Nucleus accumbens (tissue), 56 donors: ENCODE data around the gene SH3BP4.

Experiments used
- DNase-seq, 56 donors: peaks; one replicate each; lab custom pipeline; 2025; lab: John Stamatoyannopoulos, UW

The SH3BP4 gene, protein sequence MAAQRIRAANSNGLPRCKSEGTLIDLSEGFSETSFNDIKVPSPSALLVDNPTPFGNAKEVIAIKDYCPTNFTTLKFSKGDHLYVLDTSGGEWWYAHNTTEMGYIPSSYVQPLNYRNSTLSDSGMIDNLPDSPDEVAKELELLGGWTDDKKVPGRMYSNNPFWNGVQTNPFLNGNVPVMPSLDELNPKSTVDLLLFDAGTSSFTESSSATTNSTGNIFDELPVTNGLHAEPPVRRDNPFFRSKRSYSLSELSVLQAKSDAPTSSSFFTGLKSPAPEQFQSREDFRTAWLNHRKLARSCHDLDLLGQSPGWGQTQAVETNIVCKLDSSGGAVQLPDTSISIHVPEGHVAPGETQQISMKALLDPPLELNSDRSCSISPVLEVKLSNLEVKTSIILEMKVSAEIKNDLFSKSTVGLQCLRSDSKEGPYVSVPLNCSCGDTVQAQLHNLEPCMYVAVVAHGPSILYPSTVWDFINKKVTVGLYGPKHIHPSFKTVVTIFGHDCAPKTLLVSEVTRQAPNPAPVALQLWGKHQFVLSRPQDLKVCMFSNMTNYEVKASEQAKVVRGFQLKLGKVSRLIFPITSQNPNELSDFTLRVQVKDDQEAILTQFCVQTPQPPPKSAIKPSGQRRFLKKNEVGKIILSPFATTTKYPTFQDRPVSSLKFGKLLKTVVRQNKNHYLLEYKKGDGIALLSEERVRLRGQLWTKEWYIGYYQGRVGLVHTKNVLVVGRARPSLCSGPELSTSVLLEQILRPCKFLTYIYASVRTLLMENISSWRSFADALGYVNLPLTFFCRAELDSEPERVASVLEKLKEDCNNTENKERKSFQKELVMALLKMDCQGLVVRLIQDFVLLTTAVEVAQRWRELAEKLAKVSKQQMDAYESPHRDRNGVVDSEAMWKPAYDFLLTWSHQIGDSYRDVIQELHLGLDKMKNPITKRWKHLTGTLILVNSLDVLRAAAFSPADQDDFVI

DNA sequence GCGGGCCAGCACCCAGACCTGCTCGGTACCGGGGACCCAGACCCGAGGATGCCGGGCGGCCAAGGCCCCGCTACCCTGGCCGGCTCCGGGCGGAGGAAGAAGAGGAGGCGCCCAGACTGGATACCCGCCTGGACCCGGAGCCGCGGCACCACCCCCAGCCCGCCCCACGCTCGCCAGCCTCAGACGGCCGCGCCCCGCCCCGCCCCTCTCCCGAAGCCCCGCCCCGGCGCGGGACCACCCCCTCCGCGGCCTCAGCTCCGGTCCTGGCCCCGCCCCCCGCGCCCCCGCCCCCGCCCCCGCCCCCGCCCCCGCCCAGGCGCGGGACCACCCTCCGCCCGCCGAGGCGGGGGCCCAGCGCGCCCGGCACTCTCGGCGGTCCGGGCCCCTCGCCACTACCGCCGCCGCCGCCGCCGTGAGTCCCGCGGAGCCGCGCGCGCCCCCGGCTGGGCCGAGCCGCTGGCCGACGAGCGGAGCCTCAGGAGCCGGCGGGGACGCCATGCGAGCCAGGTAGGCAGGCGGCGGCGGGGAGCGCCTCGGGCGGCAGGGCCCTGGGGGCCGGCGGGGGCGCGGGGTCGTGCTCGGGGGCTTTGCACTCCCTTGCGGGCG is at the start of gene SH3BP4:
Gene SH3BP4, plus strand, starts transcription at position 354 of the 606 bp plus-strand sequence. CDS start 82,986 bp downstream, outside the sequence.
- peak in 53 of 56 donors; percentile 15 to 91 (median 77) for DNase-seq

DNA sequence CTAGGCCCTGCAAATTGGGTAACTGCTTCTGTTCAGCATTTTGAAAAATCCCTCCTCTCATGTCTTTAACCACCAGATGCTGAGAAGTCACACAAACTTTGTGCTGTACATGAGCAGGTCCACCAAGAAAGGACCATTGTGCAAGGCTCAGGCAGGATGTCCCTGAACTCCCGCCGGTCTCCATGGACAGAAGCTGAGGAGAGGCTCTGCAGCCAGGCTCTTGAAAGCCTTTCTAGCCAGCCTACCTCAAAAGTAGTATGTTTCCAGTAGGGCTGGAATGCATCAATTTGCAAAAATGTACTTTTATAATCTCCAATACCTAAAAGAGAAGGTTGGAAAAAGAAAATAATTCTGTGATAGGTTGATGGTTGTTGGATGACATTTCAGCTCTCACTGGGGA is 47.0 kb upstream of the SH3BP4 start:
- no peak for DNase-seq

GRCh38 chr2:234905547-234906265 is 46.1 kb upstream of the SH3BP4 start:
- peak in 1 of 56 donors; percentile 4 for DNase-seq

- no peak for DNase-seq
Observed at GRCh38 chr2:234910186-234910679, 41.6 kb upstream of the SH3BP4 start.

- peak in 2 of 56 donors; percentile 15 to 66 for DNase-seq
Observed at GRCh38 chr2:234911271-234911670, 40.5 kb upstream of the SH3BP4 start.

- no peak for DNase-seq
Observed at GRCh38 chr2:234912437-234912836, 39.4 kb upstream of the SH3BP4 start.

GRCh38 chr2:234913208-234913626 is 38.6 kb upstream of the SH3BP4 start:
- peak in 2 of 56 donors; percentile 16 for DNase-seq

DNA sequence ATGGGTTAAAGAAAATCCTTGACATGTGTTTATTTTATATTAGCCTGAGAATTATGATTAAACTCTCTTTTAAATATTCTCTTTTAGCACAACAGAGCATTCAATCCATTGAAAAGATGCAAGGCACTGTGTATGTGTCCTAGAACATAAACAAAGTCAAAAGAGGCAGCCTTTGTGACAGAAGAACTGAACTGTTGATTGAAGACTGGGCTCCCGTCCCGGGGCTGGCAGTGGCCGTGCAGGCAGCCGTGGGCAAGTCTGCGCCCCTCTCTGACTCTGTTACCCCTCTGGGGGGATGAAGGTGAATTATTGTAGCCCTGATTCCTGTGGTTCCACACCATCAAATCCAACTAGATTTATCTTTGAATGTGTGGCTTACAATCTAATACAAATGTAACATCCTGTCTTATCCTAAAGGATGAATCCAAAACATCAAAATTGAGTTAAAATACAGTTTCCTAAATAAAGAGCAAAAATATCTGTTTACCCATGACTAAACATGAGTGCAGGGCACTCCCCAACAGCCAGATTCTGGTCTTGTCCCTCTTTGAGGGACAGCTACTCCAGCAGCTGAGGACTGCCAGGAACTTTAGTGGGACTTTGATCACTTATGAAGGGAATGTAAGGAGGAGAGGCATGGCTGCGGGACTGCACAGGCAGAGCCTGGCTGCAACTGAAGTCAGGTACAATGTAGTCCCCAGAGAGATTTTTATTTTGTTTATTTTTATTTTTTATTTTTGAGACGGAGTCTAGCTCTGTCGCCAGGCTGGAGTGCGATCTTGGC is 37.3 kb upstream of the SH3BP4 start:
- peak in 46 of 56 donors; percentile 5 to 84 (median 46) for DNase-seq

DNA sequence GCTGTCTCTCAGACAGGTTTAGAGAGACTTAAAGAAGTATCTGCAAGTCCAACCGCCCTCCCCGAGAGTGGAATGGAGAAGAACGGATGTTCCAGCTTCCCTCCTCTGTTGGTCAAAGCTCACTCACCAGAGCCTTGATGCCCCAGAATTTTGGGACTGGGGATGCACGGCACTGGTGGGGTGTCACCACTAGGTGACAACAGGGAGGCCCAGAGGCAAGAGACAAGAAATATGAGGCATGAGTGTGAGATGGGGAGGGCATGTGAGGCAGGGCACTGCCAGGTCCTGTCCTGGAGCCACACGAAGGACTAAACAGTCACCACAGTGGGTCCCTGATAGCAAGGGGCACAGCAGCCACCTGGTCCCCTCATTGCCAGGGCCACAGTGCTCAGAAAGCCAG is 35.1 kb upstream of the SH3BP4 start:
- DNase-seq: peak in 1 of 56 donors; percentile 23

- peak in 1 of 56 donors; percentile 7 for DNase-seq
Observed at GRCh38 chr2:234917211-234917975, 34.4 kb upstream of the SH3BP4 start.

DNA sequence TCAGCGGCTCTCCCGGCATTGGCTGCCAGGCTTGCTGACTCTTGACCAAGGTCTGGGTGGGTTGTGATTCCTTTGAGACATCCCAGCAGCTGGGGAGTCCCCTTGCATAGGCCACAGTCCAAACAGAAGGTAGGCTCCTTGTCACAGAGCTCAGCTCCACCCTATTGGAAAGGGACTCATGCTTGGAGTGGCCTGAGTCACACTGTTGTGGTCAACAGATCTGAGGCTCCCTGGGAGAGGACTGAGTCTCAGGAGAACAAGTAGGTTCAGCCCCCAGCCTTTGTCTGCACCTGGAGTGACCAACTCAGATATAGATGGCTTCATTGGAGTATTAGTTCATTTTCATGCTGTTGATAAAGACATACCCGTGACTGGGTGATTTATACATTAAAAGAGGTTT is 32.1 kb upstream of the SH3BP4 start:
- no peak for DNase-seq

- DNase-seq: no peak
Observed at GRCh38 chr2:234920836-234921235, 31.0 kb upstream of the SH3BP4 start.

- DNase-seq: no peak
Observed at GRCh38 chr2:234929002-234929401, 22.8 kb upstream of the SH3BP4 start.

DNA sequence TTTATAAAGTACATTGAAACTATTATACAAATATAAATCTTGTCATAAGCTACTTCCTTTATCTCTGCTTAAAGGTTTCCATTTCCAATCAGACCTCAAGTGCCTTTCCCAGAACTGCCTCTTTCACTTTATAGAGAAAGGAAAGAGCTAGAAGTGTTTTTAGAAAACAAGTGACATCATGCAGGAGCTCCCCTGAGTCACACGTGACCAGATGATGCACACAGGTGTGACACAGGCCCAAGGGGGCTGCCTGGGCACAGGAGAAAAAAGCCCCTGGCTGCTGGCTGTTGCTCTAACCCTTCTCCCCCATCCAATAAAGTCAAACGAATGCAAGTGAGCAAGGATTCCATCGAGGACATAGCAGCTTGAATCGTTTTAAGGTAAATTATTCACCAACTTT is 21.4 kb upstream of the SH3BP4 start:
- DNase-seq: no peak

GRCh38 chr2:234931371-234931770 is 20.4 kb upstream of the SH3BP4 start:
- DNase-seq: no peak

DNA sequence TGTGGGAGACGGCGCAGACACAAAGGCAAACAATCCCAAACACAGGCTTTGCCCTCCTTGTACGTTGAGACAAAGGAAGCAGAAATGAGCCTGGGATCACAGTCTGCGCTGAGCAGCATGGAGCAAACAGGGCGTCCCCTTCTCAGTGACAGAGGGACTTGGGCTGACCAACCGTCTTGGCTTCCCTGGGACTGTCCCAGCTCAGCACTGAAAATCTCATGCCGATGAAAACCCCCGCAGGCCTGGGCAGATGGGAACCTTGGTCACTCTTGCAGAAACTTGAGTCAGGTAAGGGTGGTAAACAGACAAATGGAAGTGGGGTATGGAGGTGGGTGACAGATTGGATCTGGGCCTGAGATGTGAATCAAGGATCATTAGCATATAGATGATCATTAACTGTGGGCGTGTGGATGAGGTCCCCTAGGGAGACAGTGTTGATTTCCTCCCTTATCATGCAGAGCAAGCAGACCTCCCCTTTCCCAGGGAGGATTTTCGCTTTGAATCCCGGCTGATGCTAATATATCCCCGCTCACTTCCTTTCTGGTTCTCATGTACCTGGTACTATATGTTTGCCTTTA is 19.1 kb upstream of the SH3BP4 start:
- DNase-seq: no peak

DNA sequence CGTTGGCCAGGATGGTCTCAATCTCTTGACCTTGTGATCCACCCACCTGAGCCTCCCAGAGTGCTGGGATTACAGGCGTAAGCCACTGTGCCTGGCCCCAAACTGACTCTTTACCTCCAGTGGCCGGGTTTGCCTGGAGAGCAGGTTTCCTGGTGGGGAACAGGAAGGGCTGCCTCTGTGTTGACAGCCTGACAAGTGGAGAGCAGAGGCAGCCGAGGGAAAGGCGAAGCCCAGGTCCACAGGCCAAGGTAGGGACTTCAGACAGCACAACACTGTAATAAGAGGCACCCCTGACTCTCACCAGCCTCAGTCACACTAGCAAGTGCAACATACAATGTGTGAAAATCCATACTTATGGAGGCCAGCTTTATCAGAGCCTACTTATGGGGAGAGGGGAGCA is 16.5 kb upstream of the SH3BP4 start:
- DNase-seq: no peak

DNA sequence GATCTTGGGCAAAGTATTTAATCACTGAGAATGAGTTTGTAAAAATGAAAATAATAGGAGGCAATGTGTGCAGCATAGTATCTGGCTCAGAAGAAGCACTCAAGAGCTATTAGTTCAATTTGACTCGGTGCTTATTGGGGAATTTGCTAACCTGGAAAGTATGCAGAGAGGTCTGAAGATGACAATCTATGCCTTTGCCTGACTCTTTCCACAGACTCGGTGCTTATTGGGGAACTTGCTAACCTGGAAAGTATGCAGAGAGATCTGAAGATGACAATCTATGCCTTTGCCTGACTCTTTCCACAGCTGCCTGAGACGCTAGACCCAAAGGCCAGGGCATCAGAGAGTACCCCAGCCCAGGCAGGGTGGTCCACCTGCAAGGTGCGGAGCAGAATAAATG is 12.2 kb upstream of the SH3BP4 start:
- DNase-seq: no peak
